Epithelial cell of proximal tubule (primary cell): ENCODE measurements around the gene MRPS21. TPM values are rescaled to one million over a fixed set of nuclear protein-coding genes. Genes with fewer than 3 reads are reported as not detected.
"Not testable (repeated sequence)": the region's sequence is repeated elsewhere in the genome, so short reads cannot be mapped to it uniquely, and the experiment has no call there.

ENCODE experiments used
- DNase-seq: peaks from one replicate; pipeline ENCODE4 v3.0.0-alpha.2; 2011; ENCODE audit warnings: low read depth
- H3K4me3 ChIP-seq: 2 replicates; pipeline ENCODE4 v1.5.1; 2011; ENCODE audit warnings: low read depth, mild to moderate bottlenecking, low read length
- total RNA-seq: library from RNA; depleted of rRNA; stranded (reverse); fragments of >200 nt; gene quantifications from 2 replicates; pipeline ENCODE4 v1.2.3, GENCODE V29; 2015
- TF ChIP-seq, protein P1 (sequence below): conservative IDR thresholded peaks from 2 replicates; pipeline ENCODE4 v1.5.1; 2012; ENCODE audit warnings: low read depth, mild to moderate bottlenecking, low read length

MRPS21 gene
- total RNA-seq, 1 donor from 2014 or later: 76.9 TPM

DNA sequence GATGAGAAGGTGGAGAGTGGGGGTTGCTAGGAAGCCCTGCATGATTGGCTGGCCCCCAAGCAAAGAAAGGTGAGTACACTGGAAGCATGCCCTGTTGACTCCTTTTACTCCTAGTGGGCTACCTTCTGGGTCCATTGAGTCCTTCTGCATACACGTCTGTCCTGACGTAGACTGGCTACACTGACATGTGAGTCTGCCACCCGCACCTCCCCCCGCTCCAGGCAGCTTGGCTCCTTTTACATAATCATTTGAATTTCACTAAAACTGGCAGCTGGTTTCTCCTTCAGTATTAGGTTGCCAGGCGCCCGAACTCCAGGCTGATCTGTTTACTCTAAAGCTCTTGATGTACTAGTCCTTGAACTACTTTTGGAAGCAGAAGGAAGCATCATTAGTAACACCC, 8.7 kb downstream of the MRPS21 start:
- no peak for DNase-seq
- H3K4me3 ChIP-seq: no peak overlapping the region
- TF ChIP-seq, protein P1, sequence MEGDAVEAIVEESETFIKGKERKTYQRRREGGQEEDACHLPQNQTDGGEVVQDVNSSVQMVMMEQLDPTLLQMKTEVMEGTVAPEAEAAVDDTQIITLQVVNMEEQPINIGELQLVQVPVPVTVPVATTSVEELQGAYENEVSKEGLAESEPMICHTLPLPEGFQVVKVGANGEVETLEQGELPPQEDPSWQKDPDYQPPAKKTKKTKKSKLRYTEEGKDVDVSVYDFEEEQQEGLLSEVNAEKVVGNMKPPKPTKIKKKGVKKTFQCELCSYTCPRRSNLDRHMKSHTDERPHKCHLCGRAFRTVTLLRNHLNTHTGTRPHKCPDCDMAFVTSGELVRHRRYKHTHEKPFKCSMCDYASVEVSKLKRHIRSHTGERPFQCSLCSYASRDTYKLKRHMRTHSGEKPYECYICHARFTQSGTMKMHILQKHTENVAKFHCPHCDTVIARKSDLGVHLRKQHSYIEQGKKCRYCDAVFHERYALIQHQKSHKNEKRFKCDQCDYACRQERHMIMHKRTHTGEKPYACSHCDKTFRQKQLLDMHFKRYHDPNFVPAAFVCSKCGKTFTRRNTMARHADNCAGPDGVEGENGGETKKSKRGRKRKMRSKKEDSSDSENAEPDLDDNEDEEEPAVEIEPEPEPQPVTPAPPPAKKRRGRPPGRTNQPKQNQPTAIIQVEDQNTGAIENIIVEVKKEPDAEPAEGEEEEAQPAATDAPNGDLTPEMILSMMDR: no peak

DNA sequence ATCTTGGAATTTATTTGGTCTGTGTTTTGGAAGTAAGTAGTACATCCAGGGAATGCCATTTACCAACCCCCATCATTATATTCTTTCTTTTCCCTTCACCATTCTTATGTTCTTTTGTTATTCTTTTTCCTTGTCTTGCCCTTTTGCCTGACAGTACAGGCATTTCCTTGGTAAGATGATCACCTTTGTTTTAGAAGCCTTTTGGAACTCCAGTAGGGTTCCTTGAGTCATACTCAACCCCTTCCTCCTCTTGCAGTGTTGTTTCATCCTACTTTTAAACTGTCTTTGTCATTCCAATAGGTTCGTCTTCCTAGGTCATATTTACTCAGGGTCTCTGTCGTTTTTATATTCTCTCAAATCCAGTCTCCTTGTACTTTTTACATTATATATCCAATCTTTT, 9.2 kb downstream of the MRPS21 start:
- TF ChIP-seq, protein P1: no peak
- H3K4me3 ChIP-seq: no peak overlapping the region
- DNase-seq: no peak

DNA sequence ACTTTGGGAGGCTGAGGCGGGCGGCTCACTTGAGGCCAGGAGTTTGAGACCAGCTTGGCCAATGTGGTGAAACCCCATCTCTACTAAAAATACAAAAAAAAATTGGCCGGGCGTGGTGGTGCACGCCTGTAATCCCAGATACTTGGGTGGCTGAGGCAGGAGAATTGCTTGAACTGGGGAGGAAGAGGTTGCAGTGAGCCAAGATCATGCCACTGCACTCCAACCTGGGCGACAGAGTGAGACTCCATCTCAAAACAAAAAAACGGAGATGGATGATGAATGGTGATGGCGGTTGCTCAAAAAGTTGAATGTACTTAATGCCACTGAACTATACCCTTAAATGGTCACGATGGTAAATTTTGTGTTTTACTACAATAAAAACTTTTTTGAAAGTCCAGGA, 14.9 kb downstream of the MRPS21 start:
- not testable (repeated sequence) for H3K4me3 ChIP-seq, DNase-seq

DNA sequence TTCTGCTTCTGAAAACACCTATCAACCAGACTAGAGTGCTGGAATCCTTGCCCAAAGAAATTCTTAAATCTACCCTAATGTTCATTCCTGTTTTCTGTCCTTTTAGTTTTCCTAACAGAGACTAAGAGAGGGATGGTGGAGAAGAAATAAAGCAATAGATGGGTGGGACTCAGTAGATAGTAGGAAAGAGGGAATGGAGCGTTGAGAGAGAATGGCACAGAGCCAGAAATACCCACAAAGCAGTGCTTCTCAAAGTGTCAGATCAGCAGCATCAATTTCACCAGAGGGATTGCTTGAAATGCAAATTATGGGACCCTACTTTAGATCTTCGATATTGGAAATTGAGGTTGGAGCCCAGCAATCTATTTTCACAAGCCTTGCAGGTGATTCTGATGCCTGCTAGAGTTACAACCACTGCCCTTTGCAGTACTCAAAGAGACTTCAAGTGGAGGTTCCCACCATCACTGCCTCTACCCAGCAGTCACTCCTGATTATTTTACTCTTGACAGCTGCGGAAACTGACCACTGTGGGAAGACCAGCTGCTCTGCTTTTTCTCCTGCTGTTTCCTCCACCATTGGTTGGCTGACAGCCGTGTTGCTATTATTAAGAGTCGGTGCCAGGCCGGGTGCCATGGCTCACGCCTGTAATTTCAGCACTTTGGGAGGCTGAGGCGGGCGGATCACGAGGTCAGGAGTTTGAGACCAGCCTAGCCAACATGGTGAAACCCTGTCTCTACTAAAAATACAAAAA, 16.3 kb downstream of the MRPS21 start:
- TF ChIP-seq, protein P1: no peak
- H3K4me3 ChIP-seq: no peak overlapping the region
- DNase-seq: no peak

DNA sequence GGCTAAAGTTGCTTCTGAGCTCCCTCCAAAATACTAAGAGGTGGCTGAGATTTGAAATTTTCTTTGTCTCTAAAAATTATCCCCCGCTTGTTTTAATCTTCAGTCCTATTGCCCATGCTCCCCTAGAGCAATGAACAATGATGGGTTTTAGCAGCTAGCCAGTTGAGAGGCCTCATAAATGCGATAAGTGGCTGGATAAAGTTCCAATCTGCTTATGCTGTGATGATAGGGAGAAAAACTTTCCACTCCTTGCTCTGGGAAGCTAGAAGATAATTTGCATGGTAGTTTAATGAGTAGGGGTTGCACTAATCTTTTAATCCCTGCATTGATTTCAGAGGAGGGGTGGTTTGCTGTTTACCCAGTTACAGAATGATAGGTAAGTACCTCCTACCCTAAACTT, 18.1 kb downstream of the MRPS21 start:
- H3K4me3 ChIP-seq: no peak overlapping the region
- TF ChIP-seq, protein P1: no peak
- no peak for DNase-seq

DNA sequence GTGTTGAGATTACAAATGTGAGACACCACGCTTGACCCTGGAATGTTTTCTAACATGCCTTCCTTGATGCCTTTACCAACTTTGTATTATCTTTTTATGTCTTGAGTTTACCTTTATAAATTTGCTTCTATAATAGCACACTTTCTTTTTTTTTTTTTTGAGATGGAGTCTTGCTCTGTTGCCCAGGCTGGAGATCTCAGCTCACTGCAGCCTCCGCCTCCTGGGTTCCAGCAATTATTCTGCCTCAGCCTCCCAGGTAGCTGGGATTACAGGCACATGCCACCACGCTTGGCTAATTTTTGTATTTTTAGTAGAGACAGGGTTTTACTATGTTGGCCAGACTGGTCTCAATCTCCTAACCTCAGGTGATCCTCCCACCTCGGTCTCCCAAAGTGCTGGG, 21.0 kb downstream of the MRPS21 start:
- DNase-seq, H3K4me3 ChIP-seq: not testable (repeated sequence)

DNA sequence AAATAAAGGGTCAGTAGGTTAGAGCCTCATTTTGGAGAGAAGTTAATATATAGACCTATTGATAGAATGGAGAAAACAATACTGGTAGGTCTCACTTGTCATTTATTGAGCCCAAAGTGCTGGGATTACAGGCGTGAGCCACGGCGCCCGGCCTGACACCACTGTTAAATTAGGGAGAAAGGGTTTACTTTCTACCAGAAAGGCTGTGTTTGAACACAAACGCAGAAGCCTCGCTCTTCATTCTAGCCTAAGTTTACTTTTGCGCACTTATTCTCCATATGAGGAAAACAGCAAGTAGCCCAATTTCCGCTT, 27.0 kb downstream of the MRPS21 start:
- H3K4me3 ChIP-seq: peak overlapping the region; percentile 84
- no peak for DNase-seq
- TF ChIP-seq, protein P1: no peak

DNA sequence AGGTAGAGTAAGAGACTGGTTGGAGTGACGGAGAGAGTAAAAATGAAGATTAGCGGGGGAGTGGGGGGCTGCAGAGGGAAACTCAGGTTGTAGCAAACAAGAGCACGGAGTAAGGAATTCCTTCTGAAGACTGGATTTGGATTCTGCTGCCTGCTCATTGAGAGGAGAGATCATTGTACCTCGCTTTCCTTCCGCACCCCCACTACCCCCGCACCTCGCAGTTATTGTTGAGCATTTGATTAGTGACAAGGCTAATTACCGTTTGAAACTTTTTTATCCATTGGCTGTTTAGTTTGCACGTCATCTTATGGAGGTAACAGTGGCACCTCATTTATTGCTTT, 28.1 kb downstream of the MRPS21 start:
- DNase-seq: no peak
- peak overlapping the region; percentile 84 for H3K4me3 ChIP-seq
- TF ChIP-seq, protein P1: no peak
